PC-3 (cell line): ENCODE results near the gene RIPOR2.

Experiments used
- EZH2phosphoT487 ChIP-seq: fragments of 300-600 bp; sonication (generic); IDR thresholded peaks from 2 replicates; pipeline ENCODE4 v1.6.1; 2018; ENCODE audit warnings: mild to moderate bottlenecking, antibody characterized with exemption, low read length, borderline replicate concordance
- TF ChIP-seq, protein P1 (sequence below): fragments of 300-600 bp; sonication (generic); conservative IDR thresholded peaks from 2 replicates; pipeline ENCODE4 v1.5.1; 2017; ENCODE audit warnings: antibody characterized with exemption, low read depth, mild to moderate bottlenecking, low read length

GRCh38 chr6:24893342-24893850 lies 42.4 kb downstream of the RIPOR2 start:
- TF ChIP-seq, protein P1, sequence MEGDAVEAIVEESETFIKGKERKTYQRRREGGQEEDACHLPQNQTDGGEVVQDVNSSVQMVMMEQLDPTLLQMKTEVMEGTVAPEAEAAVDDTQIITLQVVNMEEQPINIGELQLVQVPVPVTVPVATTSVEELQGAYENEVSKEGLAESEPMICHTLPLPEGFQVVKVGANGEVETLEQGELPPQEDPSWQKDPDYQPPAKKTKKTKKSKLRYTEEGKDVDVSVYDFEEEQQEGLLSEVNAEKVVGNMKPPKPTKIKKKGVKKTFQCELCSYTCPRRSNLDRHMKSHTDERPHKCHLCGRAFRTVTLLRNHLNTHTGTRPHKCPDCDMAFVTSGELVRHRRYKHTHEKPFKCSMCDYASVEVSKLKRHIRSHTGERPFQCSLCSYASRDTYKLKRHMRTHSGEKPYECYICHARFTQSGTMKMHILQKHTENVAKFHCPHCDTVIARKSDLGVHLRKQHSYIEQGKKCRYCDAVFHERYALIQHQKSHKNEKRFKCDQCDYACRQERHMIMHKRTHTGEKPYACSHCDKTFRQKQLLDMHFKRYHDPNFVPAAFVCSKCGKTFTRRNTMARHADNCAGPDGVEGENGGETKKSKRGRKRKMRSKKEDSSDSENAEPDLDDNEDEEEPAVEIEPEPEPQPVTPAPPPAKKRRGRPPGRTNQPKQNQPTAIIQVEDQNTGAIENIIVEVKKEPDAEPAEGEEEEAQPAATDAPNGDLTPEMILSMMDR = no peak
- TF ChIP-seq EZH2phosphoT487 = no peak
